Neural cell (in vitro differentiated cells): ENCODE data around the gene BARHL2.

Source experiments
- EP300 ChIP-seq: fragments of 450-650 bp; conservative IDR thresholded peaks from 2 replicates; pipeline ENCODE4 v1.6.1; 2014; ENCODE audit warnings: antibody characterized with exemption, mild to moderate bottlenecking, moderate library complexity; ENCODE audit not compliant: poor library complexity, severe bottlenecking
- POLR2AphosphoS5 ChIP-seq: IDR thresholded peaks from 2 replicates; pipeline ENCODE4 v1.6.1; 2012
- TF ChIP-seq, protein P1 (sequence below): fragments of 450-650 bp; IDR thresholded peaks from 2 replicates; pipeline ENCODE4 v1.5.1; 2014; ENCODE audit warnings: antibody characterized with exemption, mild to moderate bottlenecking, moderate library complexity; ENCODE audit not compliant: poor library complexity, severe bottlenecking

DNA sequence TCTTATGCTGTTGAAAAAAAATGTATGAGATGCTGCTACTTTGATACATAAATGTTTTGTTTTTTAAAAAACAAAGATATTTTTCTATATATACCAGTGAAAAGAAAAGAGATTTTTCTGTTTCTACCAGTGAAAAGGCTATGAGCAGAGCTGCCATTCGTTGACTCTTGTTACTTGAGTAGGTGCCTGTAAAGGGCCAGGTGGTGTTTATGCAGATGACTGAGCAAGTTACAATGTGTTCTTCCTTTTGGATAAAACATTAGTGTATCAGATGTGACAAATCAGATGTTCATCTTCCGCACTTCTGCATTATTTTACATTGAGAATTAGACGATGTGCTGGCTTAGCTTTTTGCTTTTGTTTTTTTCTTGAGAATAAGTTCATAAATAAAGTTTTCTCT is 45.4 kb downstream of the BARHL2 start:
- TF ChIP-seq POLR2AphosphoS5 (no peak), EP300 (no peak)
- TF ChIP-seq, protein P1, sequence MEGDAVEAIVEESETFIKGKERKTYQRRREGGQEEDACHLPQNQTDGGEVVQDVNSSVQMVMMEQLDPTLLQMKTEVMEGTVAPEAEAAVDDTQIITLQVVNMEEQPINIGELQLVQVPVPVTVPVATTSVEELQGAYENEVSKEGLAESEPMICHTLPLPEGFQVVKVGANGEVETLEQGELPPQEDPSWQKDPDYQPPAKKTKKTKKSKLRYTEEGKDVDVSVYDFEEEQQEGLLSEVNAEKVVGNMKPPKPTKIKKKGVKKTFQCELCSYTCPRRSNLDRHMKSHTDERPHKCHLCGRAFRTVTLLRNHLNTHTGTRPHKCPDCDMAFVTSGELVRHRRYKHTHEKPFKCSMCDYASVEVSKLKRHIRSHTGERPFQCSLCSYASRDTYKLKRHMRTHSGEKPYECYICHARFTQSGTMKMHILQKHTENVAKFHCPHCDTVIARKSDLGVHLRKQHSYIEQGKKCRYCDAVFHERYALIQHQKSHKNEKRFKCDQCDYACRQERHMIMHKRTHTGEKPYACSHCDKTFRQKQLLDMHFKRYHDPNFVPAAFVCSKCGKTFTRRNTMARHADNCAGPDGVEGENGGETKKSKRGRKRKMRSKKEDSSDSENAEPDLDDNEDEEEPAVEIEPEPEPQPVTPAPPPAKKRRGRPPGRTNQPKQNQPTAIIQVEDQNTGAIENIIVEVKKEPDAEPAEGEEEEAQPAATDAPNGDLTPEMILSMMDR, result no peak
